Heart left ventricle (tissue), 13 donors: ENCODE results near the gene SLC8B1.

ENCODE experiments used
- CTCF ChIP-seq, 12 donors: fragments of 200-600 bp; sonication (generic) in 4 of 12; IDR thresholded peaks; one replicate each; pipeline versions ENCODE4 v1.5.0 to v1.8.0; 2018 to 2022; ENCODE audit warnings: antibody characterized with exemption in 12 of 12, mild to moderate bottlenecking in 5 of 12
- POLR2A ChIP-seq, 2 donors: fragments of 450-650 bp; IDR thresholded peaks; one replicate each; pipeline ENCODE4 v1.6.1; 2017; ENCODE audit warnings: antibody characterized with exemption in 2 of 2, mild to moderate bottlenecking in 2 of 2, moderate library complexity in 2 of 2
- donor health status: ischemic (EF 13 %, LVEDD 7.1; RV severe dilation, severe dysfunction).
- donor health status: DM: no; HTN: yes; CAD: no.
- donor health status: DM: no; HTN: no; CAD: no.
- donor health status: ischemic (EF 25% LVEDD 6.9; RV normal size, moderate dysfunction).
- donor health status: ischemic (EF 25% LVEDD 5.7; RV mildly dilated, moderate dysfunction).
- donor health status: ischemic (EF 35%, LVEDD 5.7; RV mildly dilated, moderate dysfunction).
- donor health status: nonischemic (EF 11% LVEDD 7.7; RV severe dilation, severe dysfunction).
- donor health status: DM: yes; HTN: yes; CAD: no.
- donor health status: PGD.
- donor health status: ischemic (EF 29% LVEDD 5.4; RV normal size, mild dysfunction).
- donor health status: nonischemic (EF 23%, LVEDD 6.1; RV moderate dilation, normal function).

DNA sequence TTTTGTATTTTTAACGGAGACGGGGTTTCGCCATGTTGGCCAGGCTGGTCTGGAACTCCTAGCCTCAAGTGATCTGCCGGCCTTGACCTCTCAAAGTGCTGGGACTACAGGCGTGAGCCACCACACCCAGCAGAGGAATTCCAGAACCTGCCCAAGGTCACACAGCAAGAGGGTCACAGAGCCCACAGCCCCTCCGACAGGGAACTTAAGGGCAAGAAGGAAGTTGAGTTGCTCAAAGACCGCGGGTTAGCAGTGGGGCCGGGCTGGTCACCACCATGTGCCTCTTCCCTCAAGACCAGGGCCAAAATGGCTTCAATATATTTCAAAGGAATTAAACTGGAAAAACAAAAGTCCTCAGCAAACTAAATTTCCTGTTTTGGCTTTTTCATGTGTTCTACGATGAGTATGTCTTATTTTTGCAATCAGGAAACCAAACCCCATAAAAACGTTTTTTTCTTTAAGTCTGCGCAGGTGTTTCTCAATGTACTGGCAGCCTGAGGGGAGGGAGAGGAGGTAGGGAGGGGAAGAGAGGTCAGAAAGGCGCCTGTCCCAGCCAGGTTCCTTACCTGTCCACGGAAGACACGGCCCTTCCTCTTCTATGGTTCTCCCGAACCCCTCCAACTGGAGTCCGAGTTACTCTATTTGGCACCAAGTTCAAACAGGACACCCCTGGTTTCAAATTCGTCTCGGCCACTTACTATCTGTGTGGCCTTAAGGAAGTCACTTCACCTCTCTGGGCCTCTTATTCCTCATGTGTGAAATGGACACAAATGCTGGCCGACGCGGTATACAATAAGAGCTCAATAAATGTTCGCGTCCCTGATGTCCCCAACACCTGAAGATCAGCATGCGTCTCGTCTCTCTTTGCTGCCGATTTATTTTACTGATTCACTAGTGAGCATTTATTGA lies 778 bp downstream of the SLC8B1 start:
- TF ChIP-seq POLR2A (IDR thresholded peaks at IDR 0.05) = no peak
- no peak for TF ChIP-seq CTCF (IDR thresholded peaks at IDR 0.05)
